GM18517 (cell line): ENCODE measurements around the gene KLF3.

Source experiments
- ATAC-seq: cut with Tn5 transposase; IDR thresholded peaks from one replicate; pipeline ENCODE4 v1.9.1; 2021; ENCODE audit warnings: mild to moderate bottlenecking, moderate library complexity; ENCODE audit not compliant: unreplicated experiment

KLF3 gene

DNA sequence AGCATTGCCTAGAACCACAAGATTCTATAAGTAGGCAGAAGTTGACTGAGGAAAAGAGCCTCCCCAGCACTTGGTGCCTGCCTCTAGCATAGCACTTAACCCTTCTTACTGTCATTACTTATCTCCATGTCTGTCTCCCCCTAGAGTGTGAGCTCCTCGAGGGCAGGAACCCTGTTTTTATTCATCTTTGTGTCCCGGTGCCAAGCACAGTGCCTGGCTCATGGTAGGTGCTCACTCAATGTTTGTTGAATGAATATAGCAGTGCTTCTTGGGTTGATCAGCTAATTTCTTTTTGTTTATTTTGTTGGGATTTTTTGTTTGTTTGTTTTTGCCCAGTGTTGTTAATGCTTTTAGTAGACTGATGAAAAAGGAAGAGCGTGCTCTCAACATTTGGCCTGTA is 30.3 kb downstream of the KLF3 start:
- ATAC-seq = no peak

DNA sequence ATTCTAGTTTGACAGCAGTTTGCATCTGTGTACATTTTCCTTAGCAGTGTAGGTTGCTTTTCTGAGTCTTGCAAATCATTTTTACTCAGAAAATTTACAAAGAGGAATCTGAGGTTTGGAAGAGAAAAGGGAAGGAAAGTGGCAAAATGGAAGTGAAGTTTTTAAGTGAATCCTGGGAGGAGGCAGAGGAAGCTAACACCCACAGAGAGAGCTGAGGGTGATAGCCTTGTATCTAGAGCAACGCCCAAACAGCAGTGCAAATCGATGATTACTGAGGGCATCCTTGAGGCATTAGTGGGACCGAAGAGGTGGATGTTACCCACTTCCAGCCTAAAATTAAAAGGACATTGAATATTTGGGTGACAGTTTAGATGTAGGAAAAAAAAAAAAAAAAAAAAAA is 31.8 kb downstream of the KLF3 start:
- ATAC-seq = no peak

- ATAC-seq = no peak
These were observed 32.7 kb downstream of the KLF3 start for GRCh38 chr4:38696697-38697096.

DNA sequence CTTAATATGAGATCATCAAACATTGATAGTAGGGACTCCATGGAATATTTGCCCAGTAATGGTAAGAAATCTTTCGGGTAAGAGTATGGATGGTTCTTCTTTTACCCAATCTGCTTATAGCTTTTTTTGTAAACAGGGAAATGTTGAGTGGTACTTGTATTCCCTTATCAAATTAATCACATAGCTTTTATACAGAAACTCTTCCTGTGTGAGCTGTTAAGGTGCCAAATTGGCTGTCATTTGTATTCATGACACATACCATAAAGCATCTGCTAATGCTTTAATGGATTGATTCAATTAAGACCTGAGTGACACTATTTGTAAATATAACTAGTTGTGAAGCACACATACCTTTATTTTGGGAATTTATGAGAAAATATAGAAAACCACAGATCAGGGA is 34.2 kb downstream of the KLF3 start:
- ATAC-seq = no peak

- ATAC-seq = no peak
These were observed 35.1 kb downstream of the KLF3 start for GRCh38 chr4:38699112-38699511.

GRCh38 chr4:38703635-38704034 is 39.6 kb downstream of the KLF3 start:
- ATAC-seq = no peak

DNA sequence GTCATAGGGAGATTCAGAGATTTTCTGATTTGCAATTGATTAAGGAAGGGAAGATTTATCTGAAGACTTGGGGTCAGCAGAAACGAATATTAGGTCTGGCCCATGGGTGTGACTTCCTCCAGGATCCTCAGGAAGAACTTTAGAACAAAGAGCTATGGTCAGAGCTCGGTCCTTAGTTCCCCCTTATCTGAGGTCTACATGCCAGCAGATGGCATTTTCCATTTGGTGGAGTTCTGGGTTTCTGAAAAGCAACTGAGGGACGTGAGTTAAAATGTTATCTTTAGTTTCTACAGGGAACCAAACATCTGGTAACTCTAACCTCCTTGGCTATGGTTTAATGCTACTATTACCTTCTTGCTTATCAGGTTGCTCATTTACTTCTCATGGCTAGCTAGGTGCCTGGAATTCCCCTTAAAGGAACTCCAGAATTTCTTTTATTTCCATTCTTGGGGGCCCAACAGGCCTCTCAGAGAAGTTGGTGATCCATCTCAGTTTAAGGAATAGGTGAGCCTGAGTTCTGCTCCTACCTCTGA is 40.7 kb downstream of the KLF3 start:
- no peak for ATAC-seq

DNA sequence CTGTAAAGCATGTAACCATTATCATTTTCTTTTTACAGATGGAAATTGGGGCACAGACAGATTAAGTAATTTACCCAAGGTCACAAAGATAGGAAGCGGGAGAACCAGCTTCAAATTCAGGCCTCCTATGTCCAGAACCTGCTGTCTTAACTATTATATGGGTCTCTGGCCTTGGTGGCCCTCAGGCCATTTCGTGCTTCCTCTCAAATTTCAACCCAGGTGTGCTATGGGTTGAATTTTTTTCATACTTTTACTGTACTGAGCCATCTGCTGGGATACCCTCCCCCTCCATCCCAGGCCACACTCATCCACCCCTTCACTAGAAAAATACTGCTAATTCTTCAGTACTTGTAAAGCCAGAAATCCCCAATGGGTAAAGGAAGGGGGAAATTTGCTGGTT is 42.3 kb downstream of the KLF3 start:
- no peak for ATAC-seq

DNA sequence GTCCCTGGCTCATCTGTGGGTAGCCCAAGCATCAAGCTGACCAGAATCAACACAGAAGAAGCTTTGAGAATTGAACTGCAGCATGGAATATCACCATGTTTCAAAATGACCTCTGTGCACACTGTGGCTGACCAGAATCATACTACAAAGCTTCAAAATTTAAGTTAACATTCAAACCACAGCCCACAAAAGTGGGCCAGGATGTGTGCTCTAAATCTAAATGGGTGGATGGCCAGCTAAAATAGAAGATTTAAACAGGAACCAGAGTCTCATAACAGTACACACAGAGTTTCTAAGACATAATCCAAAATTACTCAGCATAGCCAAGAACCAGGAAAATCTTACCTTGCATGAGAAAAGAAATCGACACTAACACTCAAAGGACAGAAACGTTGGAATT is 46.1 kb downstream of the KLF3 start:
- ATAC-seq = no peak

- ATAC-seq = no peak
These were observed 47.1 kb downstream of the KLF3 start for GRCh38 chr4:38711066-38711465.

- no peak for ATAC-seq
These were observed 51.1 kb downstream of the KLF3 start for GRCh38 chr4:38715050-38715449.

DNA sequence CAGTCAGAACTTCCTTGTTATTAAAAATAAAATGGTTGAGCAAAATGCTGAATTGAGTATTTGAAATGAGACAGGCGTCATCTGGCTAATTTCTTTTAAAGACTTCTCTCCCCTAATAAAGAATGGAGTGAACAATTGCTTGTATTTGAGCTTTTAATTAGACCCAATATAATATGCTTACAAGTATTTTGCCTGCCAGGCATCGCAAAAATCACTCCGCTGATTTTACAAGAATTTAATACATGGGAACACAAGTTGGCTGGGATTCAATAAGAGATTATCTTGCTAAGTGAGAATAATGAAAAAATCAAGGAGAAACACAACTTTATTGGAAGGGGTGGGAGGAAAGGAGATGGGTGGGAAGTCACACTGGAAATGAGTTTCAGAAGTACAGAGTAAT is 52.3 kb downstream of the KLF3 start:
- ATAC-seq = no peak

- no peak for ATAC-seq
These were observed 53.6 kb downstream of the KLF3 start for GRCh38 chr4:38717604-38718003.

GRCh38 chr4:38723114-38723513 is 59.1 kb downstream of the KLF3 start:
- ATAC-seq = no peak

DNA sequence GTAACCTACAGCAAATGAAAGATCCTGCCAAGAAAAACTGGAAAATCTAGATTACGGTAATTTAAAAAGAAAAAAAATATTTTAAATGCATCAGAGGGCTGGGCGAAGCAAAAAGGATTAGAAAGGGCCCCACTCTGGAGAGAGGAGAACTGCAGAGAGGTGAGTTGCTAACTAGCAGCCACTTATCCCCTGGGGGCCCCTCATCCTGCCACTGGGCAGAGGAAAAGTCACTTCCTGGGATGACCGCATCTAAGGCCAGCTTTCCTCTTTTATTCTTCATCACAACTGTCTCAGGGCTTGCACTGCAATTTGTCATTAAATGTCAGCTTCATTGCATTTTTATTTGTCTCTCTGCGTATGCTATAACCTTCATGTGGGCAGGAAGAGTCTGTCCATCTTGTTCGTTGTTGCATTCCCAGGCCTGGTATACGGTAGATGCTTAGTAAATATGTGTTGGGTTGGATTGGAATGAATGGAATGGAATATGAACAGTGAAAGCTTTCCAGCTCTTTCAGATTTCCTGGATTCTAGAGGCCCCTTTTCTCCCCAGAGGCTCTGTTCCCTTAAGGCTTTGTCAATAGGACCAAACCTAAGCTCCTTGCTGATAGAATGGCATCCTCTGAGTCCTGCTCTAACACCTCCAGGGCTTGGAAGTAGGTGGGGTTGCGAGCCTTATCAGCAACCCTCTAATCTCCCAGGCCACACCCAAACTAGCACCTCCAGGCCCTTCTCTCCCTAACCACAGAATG is 59.9 kb downstream of the KLF3 start:
- no peak for ATAC-seq

DNA sequence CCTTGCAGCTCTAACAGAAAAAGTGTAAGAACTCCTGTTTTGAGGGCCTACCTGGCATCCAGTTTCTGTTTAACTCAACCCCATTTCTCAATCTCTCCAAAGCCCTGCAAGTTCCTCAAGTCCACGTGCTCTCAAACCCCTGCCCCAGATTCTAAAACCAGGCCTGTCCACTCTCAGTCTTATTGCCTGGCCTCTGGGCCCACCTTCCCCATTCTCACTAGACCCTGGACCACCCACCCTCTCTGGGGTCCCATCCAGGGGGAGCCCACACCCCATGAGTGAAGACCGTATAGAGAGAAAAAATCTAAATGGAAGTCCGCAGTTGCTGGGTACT is 60.4 kb downstream of the KLF3 start:
- no peak for ATAC-seq

GRCh38 chr4:38728631-38729141 is 64.7 kb downstream of the KLF3 start:
- ATAC-seq = no peak

DNA sequence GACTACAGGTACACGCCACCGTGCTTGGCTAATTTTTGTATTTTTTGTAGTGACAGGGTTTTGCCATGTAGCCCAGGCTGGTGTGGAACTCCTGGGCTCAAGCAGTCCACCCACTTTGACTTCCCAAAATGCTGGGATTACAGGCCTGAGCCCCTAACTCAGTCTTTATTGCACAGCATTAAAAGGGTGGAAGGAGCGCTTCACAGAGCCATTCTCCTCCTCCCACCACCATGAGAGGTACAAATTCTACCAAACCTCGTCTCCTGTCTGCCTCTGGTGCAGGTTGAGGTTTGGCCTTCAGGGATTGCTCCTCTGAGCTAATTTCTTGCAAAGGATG is 66.5 kb downstream of the KLF3 start:
- ATAC-seq = no peak

DNA sequence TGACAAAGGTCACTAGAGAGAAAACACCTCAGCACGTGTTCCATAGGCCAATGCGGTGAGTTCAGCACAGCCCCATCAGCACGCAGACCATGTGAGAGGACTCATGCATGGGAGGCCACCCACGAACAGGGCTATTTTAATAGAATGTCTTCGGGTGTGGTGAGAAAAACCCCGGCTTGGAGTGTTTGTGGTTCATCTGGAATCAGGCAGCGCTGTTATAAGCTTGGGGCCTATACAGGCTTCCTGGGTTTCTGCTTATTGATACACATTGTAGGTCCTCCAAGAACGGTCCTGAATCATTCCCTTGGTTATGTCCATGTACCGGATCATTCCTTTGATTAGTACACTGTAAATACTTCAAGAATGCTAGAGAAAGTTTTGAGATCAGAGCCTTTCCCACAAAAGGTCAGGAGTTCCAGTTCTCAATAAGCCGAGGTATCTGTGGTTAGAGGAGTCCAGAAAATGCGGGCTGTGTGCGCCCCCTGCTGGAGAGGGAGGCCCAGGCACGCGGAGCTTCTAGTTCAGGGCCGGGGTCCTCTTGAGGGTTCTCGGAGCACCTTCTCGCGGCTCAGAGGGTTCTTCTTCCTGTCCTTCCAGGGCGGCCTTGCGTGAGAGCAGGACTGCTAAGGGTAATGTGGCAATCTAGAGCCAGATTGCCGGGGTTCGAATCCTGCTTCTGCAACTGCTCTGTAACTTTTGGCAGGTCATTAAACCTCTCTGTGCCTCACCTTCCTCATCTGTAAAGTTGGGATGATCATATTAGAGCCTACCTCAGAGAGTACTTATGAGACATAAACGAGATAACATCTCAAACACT is 67.0 kb downstream of the KLF3 start:
- ATAC-seq = peak; percentile 78

GRCh38 chr4:38733663-38734062 is 69.7 kb downstream of the KLF3 start:
- no peak for ATAC-seq

GRCh38 chr4:38734446-38734845 is 70.4 kb downstream of the KLF3 start:
- no peak for ATAC-seq

GRCh38 chr4:38734911-38735310 is 70.9 kb downstream of the KLF3 start:
- ATAC-seq = no peak
